H1 (cell line): ENCODE measurements around the gene LRBA. TPM values are rescaled to one million over a fixed set of nuclear protein-coding genes. Genes with fewer than 3 reads are reported as not detected.

Source experiments
- CTCF ChIA-PET: fragments of 300-600 bp; sonication (Branson Sonifier 250); formaldehyde crosslinking; loops from one replicate; lab custom pipeline; 2021; ENCODE audit not compliant: partially characterized antibody; lab: Charles Lee
- POLR2A ChIA-PET: fragments of 300-600 bp; sonication (Branson Sonifier 250); formaldehyde crosslinking; loops from one replicate; lab custom pipeline; 2021; ENCODE audit warnings: inconsistent platforms; ENCODE audit not compliant: partially characterized antibody; lab: Charles Lee
- DNase-seq, 2 experiments: peaks; one replicate each; pipeline versions ENCODE4 v3.0.0 to v3.0.0-alpha.2; 2010 to 2022; ENCODE audit warnings: low spot score in 2 of 2, low read depth in 1 of 2, mixed read lengths in 1 of 2
- FAIRE-seq: peaks from 2 replicates; lab custom pipeline; 2011; peaks lifted over from hg19 to GRCh38; lab: Jason Lieb, UNC
- H2AFZ ChIP-seq: 2 replicates; pipeline ENCODE4 v1.8.1; 2012; ENCODE audit warnings: low read length, inconsistent platforms
- H2AK5ac ChIP-seq: 2 replicates; pipeline ENCODE4 v1.6.1; 2013; ENCODE audit warnings: low read depth, low read length
- H2BK120ac ChIP-seq: replicated peaks from 2 replicates; pipeline ENCODE3; 2013; ENCODE audit warnings: low read depth, low read length, inconsistent platforms
- H2BK12ac ChIP-seq: 2 replicates; pipeline ENCODE4 v1.6.1; 2013; ENCODE audit warnings: low read depth, low read length
- H2BK15ac ChIP-seq: 2 replicates; pipeline ENCODE4 v1.6.1; 2013; ENCODE audit warnings: low read length
- H2BK20ac ChIP-seq: 2 replicates; pipeline ENCODE4 v1.6.1; 2013; ENCODE audit warnings: low read length
- H2BK5ac ChIP-seq: 2 replicates; pipeline ENCODE4 v1.6.1; 2013; ENCODE audit warnings: low read depth, low read length
- H3K14ac ChIP-seq: 2 replicates; pipeline ENCODE4 v1.6.1; 2013; ENCODE audit warnings: inconsistent platforms; ENCODE audit not compliant: insufficient read length
- H3K18ac ChIP-seq: 2 replicates; pipeline ENCODE4 v1.6.1; 2013; ENCODE audit warnings: low read length; ENCODE audit errors: extremely low read depth
- H3K23ac ChIP-seq: 2 replicates; pipeline ENCODE4 v1.6.1; 2013; ENCODE audit warnings: inconsistent platforms; ENCODE audit not compliant: insufficient read length
- H3K23me2 ChIP-seq: 2 replicates; pipeline ENCODE4 v1.6.1; 2013; ENCODE audit warnings: low read depth, low read length
- H3K27ac ChIP-seq: 2 replicates; pipeline ENCODE4 v1.6.1; 2011; ENCODE audit warnings: low read depth, low read length, inconsistent platforms
- H3K27me3 ChIP-seq, 4 experiments: replicated peaks in 1 of 4; 1 replicate in 1 of 4; 2 replicates in 3 of 4; pipeline versions ENCODE4 v1.6.1 to v1.8.1; 2011 to 2013; ENCODE audit warnings: low read length in 3 of 4, mild to moderate bottlenecking in 3 of 4, inconsistent platforms in 2 of 4, mixed read lengths in 2 of 4, moderate library complexity in 1 of 4; ENCODE audit not compliant: control insufficient read depth in 3 of 4, insufficient read depth in 3 of 4; ENCODE audit errors: extremely low read depth in 1 of 4
- H3K36me3 ChIP-seq, 4 experiments: 2 replicates each; pipeline versions ENCODE4 v1.6.1 to v1.8.1; 2011 to 2013; ENCODE audit warnings: mild to moderate bottlenecking in 4 of 4, low read length in 3 of 4, moderate library complexity in 2 of 4, control low read depth in 1 of 4, inconsistent platforms in 1 of 4; ENCODE audit not compliant: insufficient read depth in 4 of 4, control insufficient read depth in 2 of 4
- H3K4ac ChIP-seq: replicated peaks from 2 replicates; pipeline ENCODE3; 2013; ENCODE audit warnings: low read length, low read depth, mixed read lengths, inconsistent platforms; ENCODE audit not compliant: insufficient read length
- H3K4me1 ChIP-seq, 4 experiments: replicated peaks in 1 of 4; 1 replicate in 1 of 4; 2 replicates in 3 of 4; pipeline versions ENCODE4 v1.6.1 to v1.8.1; 2011 to 2013; ENCODE audit warnings: low read length in 3 of 4, inconsistent platforms in 2 of 4, mixed read lengths in 1 of 4; ENCODE audit not compliant: insufficient read depth in 4 of 4, control insufficient read depth in 3 of 4
- H3K4me2 ChIP-seq, 2 experiments: 2 replicates each; pipeline versions ENCODE4 v1.6.1 to v1.8.1; 2011 to 2013; ENCODE audit warnings: low read depth in 2 of 2, low read length in 2 of 2, control low read depth in 1 of 2, inconsistent platforms in 1 of 2, mild to moderate bottlenecking in 1 of 2; ENCODE audit not compliant: insufficient read depth in 1 of 2
- H3K4me3 ChIP-seq, 4 experiments: fragments of 200-600, 300-600 bp in 1 of 4; sonication (generic), shearing (Covaris generic), sonication (Bioruptor Twin) in 1 of 4; 2 replicates each; pipeline versions ENCODE4 v1.5.1 to v1.8.1; 2011 to 2016; ENCODE audit warnings: low read length in 4 of 4, low read depth in 3 of 4, control low read depth in 2 of 4, inconsistent platforms in 2 of 4, mild to moderate bottlenecking in 2 of 4, mixed read lengths in 1 of 4, moderate library complexity in 1 of 4; ENCODE audit not compliant: insufficient read depth in 2 of 4; ENCODE audit errors: extremely low read depth in 1 of 4
- H3K56ac ChIP-seq: replicated peaks from 2 replicates; pipeline ENCODE3; 2013; ENCODE audit warnings: low read depth, mild to moderate bottlenecking, mixed read lengths, low read length, inconsistent platforms; ENCODE audit not compliant: insufficient read length
- H3K79me1 ChIP-seq: 2 replicates; pipeline ENCODE4 v1.6.1; 2013; ENCODE audit warnings: low read depth, low read length, control low read depth
- H3K79me2 ChIP-seq, 2 experiments: 2 replicates each; pipeline versions ENCODE4 v1.6.1 to v1.8.1; 2012 to 2013; ENCODE audit warnings: low read length in 2 of 2, mild to moderate bottlenecking in 2 of 2, inconsistent platforms in 1 of 2; ENCODE audit not compliant: insufficient read depth in 2 of 2, control insufficient read depth in 1 of 2
- H3K9ac ChIP-seq, 4 experiments: replicated peaks in 1 of 4; 1 replicate in 1 of 4; 2 replicates in 3 of 4; pipeline versions ENCODE4 v1.6.1 to v1.8.1; 2011 to 2013; ENCODE audit warnings: low read depth in 3 of 4, low read length in 3 of 4, control low read depth in 2 of 4, mild to moderate bottlenecking in 2 of 4, moderate library complexity in 2 of 4, inconsistent platforms in 1 of 4; ENCODE audit errors: extremely low read depth in 1 of 4
- H3K9me3 ChIP-seq, 2 experiments: 2 replicates each; pipeline versions ENCODE4 v1.6.1 to v1.8.1; 2012 to 2013; ENCODE audit warnings: mild to moderate bottlenecking in 2 of 2, moderate library complexity in 2 of 2, control low read depth in 1 of 2, inconsistent platforms in 1 of 2, low read depth in 1 of 2, low read length in 1 of 2, mixed read lengths in 1 of 2; ENCODE audit not compliant: insufficient read depth in 2 of 2
- H4K20me1 ChIP-seq, 2 experiments: replicated peaks in 1 of 2; 2 replicates each; pipeline versions ENCODE3 to v1.8.1; 2011 to 2013; ENCODE audit warnings: inconsistent platforms in 2 of 2, low read length in 2 of 2, mild to moderate bottlenecking in 1 of 2; ENCODE audit not compliant: insufficient read depth in 2 of 2, control insufficient read depth in 1 of 2
- H4K5ac ChIP-seq: 2 replicates; pipeline ENCODE4 v1.6.1; 2013; ENCODE audit warnings: low read length, low read depth, mixed read lengths, inconsistent platforms; ENCODE audit not compliant: insufficient read length
- H4K8ac ChIP-seq: 2 replicates; pipeline ENCODE4 v1.8.0; 2013; ENCODE audit warnings: mild to moderate bottlenecking, moderate library complexity, low read length, inconsistent platforms; ENCODE audit not compliant: insufficient read depth; ENCODE audit errors: extremely low read depth
- H4K91ac ChIP-seq: replicated peaks from 2 replicates; pipeline ENCODE3; 2013; ENCODE audit warnings: low read length, mixed read lengths, inconsistent platforms; ENCODE audit not compliant: insufficient read length
- ATF3 ChIP-seq: IDR thresholded peaks from 2 replicates; pipeline ENCODE4 v1.6.1; 2011; ENCODE audit warnings: low read depth, mild to moderate bottlenecking, low read length; ENCODE audit not compliant: insufficient read depth
- GABPA ChIP-seq: IDR thresholded peaks from 2 replicates; pipeline ENCODE4 v1.6.1; 2011; ENCODE audit warnings: mild to moderate bottlenecking, low read length, moderate library complexity, borderline replicate concordance; ENCODE audit not compliant: insufficient read depth
- SAP30 ChIP-seq: fragments of 300-600 bp; sonication (generic); IDR thresholded peaks from 2 replicates; pipeline ENCODE4 v1.7.1; 2012; ENCODE audit warnings: low read length, moderate library complexity, mild to moderate bottlenecking, inconsistent platforms; ENCODE audit not compliant: insufficient read depth, insufficient replicate concordance
- SP2 ChIP-seq: IDR thresholded peaks from 2 replicates; pipeline ENCODE4 v1.6.1; 2012; ENCODE audit warnings: mild to moderate bottlenecking, low read length, inconsistent platforms
- SRF ChIP-seq: IDR thresholded peaks from 2 replicates; pipeline ENCODE4 v1.6.1; 2011; ENCODE audit warnings: mild to moderate bottlenecking, low read depth, low read length, moderate library complexity
- TBP ChIP-seq: IDR thresholded peaks from 2 replicates; pipeline ENCODE4 v1.6.1; 2011; ENCODE audit warnings: low read depth, low read length, improper control_type of control experiment
- YY1 ChIP-seq: IDR thresholded peaks from 2 replicates; pipeline ENCODE4 v1.6.1; 2011; ENCODE audit warnings: low read depth, mild to moderate bottlenecking, low read length
- WGBS, 2 experiments: shearing (Covaris generic) in 1 of 2; methylation state at CpG; one replicate each; pipeline versions ENCODE4 v1.1.6 to v1.1.7; 2013 to 2015; ENCODE audit warnings: low lambda C conversion rate in 2 of 2, mixed read lengths in 2 of 2, inconsistent platforms in 1 of 2, low coverage in 1 of 2, missing lambda C conversion rate in 1 of 2; ENCODE audit not compliant: insufficient replicate concordance in 2 of 2, insufficient coverage in 1 of 2, insufficient read length in 1 of 2; ENCODE audit errors: extremely low coverage in 1 of 2, missing lambda C conversion rate in 1 of 2; 5-methylcytosine and 5-hydroxymethylcytosine counted together
- polyA plus RNA-seq, 7 experiments: library from polyadenylated mRNA; depleted of rRNA in 3 of 7; stranded (reverse) in 5 of 7; unstranded in 2 of 7; fragments of >200 nt in 5 of 7; fragments of 200-250 nt in 2 of 7; gene quantifications; 1 replicate in 5 of 7; 2 replicates in 1 of 7; 4 replicates in 1 of 7; pipeline versions ENCODE4 v1.2.1 to v1.2.3, GENCODE V29; 2011 to 2013; ENCODE audit warnings: missing spikeins in 2 of 7, mixed read lengths in 2 of 7
- total RNA-seq: library from RNA; stranded (reverse); fragmentation: NEBNext Ultra II Directional; extraction: Animal tissue kit (Norgen Biotek cat#: 25700); gene quantifications from 2 replicates; pipeline ENCODE4 v1.2.1, GENCODE V29; 2021

LRBA gene
- total and polyA plus RNA-seq, 2 of the 8 experiments (the other 6 are each of a cell fraction or from before 2014, with no cell fraction given) = 54.6 to 83.2 TPM

GRCh38 chr4:150779707-150780106 is 235.4 kb downstream of the LRBA start:
- H3K4me2 ChIP-seq = no peak overlapping the region
- H4K8ac ChIP-seq = no peak overlapping the region
- no peak overlapping the region for H3K18ac ChIP-seq
- no peak overlapping the region for H3K4ac ChIP-seq
- no peaks in the 10 kb centered on the region for H4K20me1 ChIP-seq
- no peak overlapping the region for H2BK12ac ChIP-seq
- no peaks in the 10 kb centered on the region for H3K27me3 ChIP-seq
- H2AFZ ChIP-seq = no peak overlapping the region
- H3K79me2 ChIP-seq = no peaks in the 10 kb centered on the region
- H3K4me1 ChIP-seq = peaks cover 0 to 7% (median 0%) of the 10 kb centered on the region in 4 experiments; a peak in 2 of 7 replicates
- POLR2A ChIA-PET = no interaction called here
- no peak overlapping the region for H2BK15ac ChIP-seq
- H4K91ac ChIP-seq = no peak overlapping the region
- no peak overlapping the region for H2AK5ac ChIP-seq
- DNase-seq (no peak), FAIRE-seq (no peak)
- no peak overlapping the region for H2BK20ac ChIP-seq
- no peak overlapping the region for H3K23ac ChIP-seq
- no peak overlapping the region for H2BK5ac ChIP-seq
- no peaks in the 10 kb centered on the region for H3K79me1 ChIP-seq
- CTCF ChIA-PET = no interaction called here
- 83% methylated on average over 1 of the region's 1 CpG; no CpG with 5 or more reads in 1 of the 2 experiments for WGBS, 2 experiments
- H3K4me3 ChIP-seq = no peak overlapping the region
- no peak overlapping the region for H3K14ac ChIP-seq
- no peak overlapping the region for H3K27ac ChIP-seq
- H4K5ac ChIP-seq = no peak overlapping the region
- no peaks in the 10 kb centered on the region for H3K36me3 ChIP-seq
- no peak overlapping the region for H2BK120ac ChIP-seq
- H3K56ac ChIP-seq = no peak overlapping the region
- no peaks in the 10 kb centered on the region for H3K9me3 ChIP-seq
- H3K9ac ChIP-seq = no peak overlapping the region
- H3K23me2 ChIP-seq = no peaks in the 10 kb centered on the region; the same call in 1 of the 2 replicates
- TF ChIP-seq TBP (no peak), YY1 (no peak), SP2 (no peak), GABPA (no peak), ATF3 (no peak), SAP30 (no peak), SRF (no peak)
